Endothelial cell (in vitro differentiated cells): Measurements from ENCODE around the gene DPYD. TPM values are rescaled to one million over a fixed set of nuclear protein-coding genes. Genes with fewer than 3 reads are reported as not detected.

Experiments used
- DNase-seq: peaks from one replicate; pipeline ENCODE4 v3.0.0; 2021; ENCODE audit warnings: low spot score
- H3K27ac Mint-ChIP-seq: one replicate; pipeline ENCODE4 v1.8.0; 2021; ENCODE audit warnings: mixed read lengths, inconsistent platforms; ENCODE audit not compliant: unreplicated experiment
- H3K27me3 Mint-ChIP-seq: one replicate; pipeline ENCODE4 v1.8.0; 2021; ENCODE audit warnings: mild to moderate bottlenecking, moderate library complexity, mixed read lengths, inconsistent platforms; ENCODE audit not compliant: unreplicated experiment
- H3K36me3 Mint-ChIP-seq: one replicate; pipeline ENCODE4 v1.8.0; 2021; ENCODE audit warnings: mild to moderate bottlenecking, low read depth, mixed read lengths, inconsistent platforms; ENCODE audit not compliant: unreplicated experiment
- H3K4me1 Mint-ChIP-seq: one replicate; pipeline ENCODE4 v1.8.0; 2021; ENCODE audit warnings: mild to moderate bottlenecking, mixed read lengths, inconsistent platforms; ENCODE audit not compliant: unreplicated experiment
- H3K4me3 Mint-ChIP-seq: one replicate; pipeline ENCODE4 v1.8.0; 2021; ENCODE audit warnings: mild to moderate bottlenecking, mixed read lengths, inconsistent platforms; ENCODE audit not compliant: unreplicated experiment
- H3K9me3 Mint-ChIP-seq: one replicate; pipeline ENCODE4 v1.8.0; 2021; ENCODE audit warnings: mixed read lengths, inconsistent platforms; ENCODE audit not compliant: unreplicated experiment
- CTCF ChIP-seq: fragments of 200-600 bp; sonication (generic); IDR thresholded peaks from one replicate; pipeline ENCODE4 v1.5.0; 2021; ENCODE audit warnings: antibody characterized with exemption; ENCODE audit not compliant: unreplicated experiment
- total RNA-seq: library from RNA; stranded (reverse); fragmentation: NEBNext Ultra II Directional; extraction: Animal tissue kit (Norgen Biotek cat#: 25700); gene quantifications from one replicate; pipeline ENCODE4 v1.2.1, GENCODE V29; 2021; ENCODE audit not compliant: unreplicated experiment

The DPYD gene
- total RNA-seq, 1 donor from 2014 or later = 3.4 TPM

- H3K9me3 Mint-ChIP-seq = no peaks in the 10 kb centered on the region
- H3K36me3 Mint-ChIP-seq = no peaks in the 10 kb centered on the region
- no peak for TF ChIP-seq CTCF
- H3K27ac Mint-ChIP-seq = no peak overlapping the region
- H3K27me3 Mint-ChIP-seq = no peaks in the 10 kb centered on the region
- DNase-seq = no peak
- peaks cover 4% of the 10 kb centered on the region for H3K4me1 Mint-ChIP-seq
- no peak overlapping the region for H3K4me3 Mint-ChIP-seq
These were observed 825.1 kb downstream of the DPYD start for GRCh38 chr1:97095764-97096163.

- Mint-ChIP-seq H3K27ac (no peak overlapping the region), H3K9me3 (no peaks in the 10 kb centered on the region), H3K27me3 (no peaks in the 10 kb centered on the region), H3K4me1 (peaks cover 4% of the 10 kb centered on the region), H3K36me3 (no peaks in the 10 kb centered on the region), H3K4me3 (no peak overlapping the region)
- no peak for DNase-seq
- TF ChIP-seq CTCF = no peak
These were observed 826.4 kb downstream of the DPYD start for GRCh38 chr1:97094247-97094972.

GRCh38 chr1:97093741-97094140, 827.1 kb downstream of the DPYD start:
- DNase-seq = no peak
- peaks cover 4% of the 10 kb centered on the region for H3K4me1 Mint-ChIP-seq
- H3K27me3 Mint-ChIP-seq = no peaks in the 10 kb centered on the region
- no peak overlapping the region for H3K4me3 Mint-ChIP-seq
- no peaks in the 10 kb centered on the region for H3K36me3 Mint-ChIP-seq
- H3K9me3 Mint-ChIP-seq = no peaks in the 10 kb centered on the region
- TF ChIP-seq CTCF = no peak
- H3K27ac Mint-ChIP-seq = no peak overlapping the region

- TF ChIP-seq CTCF = no peak
- Mint-ChIP-seq H3K27ac (no peak overlapping the region), H3K27me3 (no peaks in the 10 kb centered on the region), H3K4me3 (no peak overlapping the region), H3K9me3 (no peaks in the 10 kb centered on the region), H3K4me1 (peaks cover 4% of the 10 kb centered on the region), H3K36me3 (no peaks in the 10 kb centered on the region)
- DNase-seq = no peak
These were observed 828.0 kb downstream of the DPYD start for GRCh38 chr1:97092824-97093223.

GRCh38 chr1:97091679-97092078, 829.2 kb downstream of the DPYD start:
- Mint-ChIP-seq H3K4me1 (peaks cover 4% of the 10 kb centered on the region), H3K27ac (no peak overlapping the region), H3K36me3 (no peaks in the 10 kb centered on the region), H3K27me3 (no peaks in the 10 kb centered on the region), H3K9me3 (no peaks in the 10 kb centered on the region), H3K4me3 (no peak overlapping the region)
- DNase-seq = no peak
- no peak for TF ChIP-seq CTCF
